H9 (cell line): ENCODE results near the gene ATP13A3. TPM values are rescaled to one million over a fixed set of nuclear protein-coding genes. Genes with fewer than 3 reads are reported as not detected.

ENCODE experiments used
- DNase-seq: peaks from one replicate; pipeline ENCODE4 v3.0.0-alpha.2; 2017
- H2AFZ ChIP-seq: one replicate; pipeline ENCODE4 v1.6.1; 2013; ENCODE audit warnings: mild to moderate bottlenecking, low read length, control low read depth, moderate library complexity
- H2AK5ac ChIP-seq: 2 replicates; pipeline ENCODE4 v1.6.1; 2013; ENCODE audit warnings: low read length, control low read depth, mixed read lengths; ENCODE audit not compliant: insufficient read length
- H2BK120ac ChIP-seq: one replicate; pipeline ENCODE4 v1.6.1; 2013; ENCODE audit warnings: low read depth, mild to moderate bottlenecking, low read length, control low read depth, inconsistent platforms; ENCODE audit not compliant: poor library complexity, severe bottlenecking
- H2BK12ac ChIP-seq: 2 replicates; pipeline ENCODE4 v1.6.1; 2013; ENCODE audit warnings: low read length, control low read depth, mixed read lengths, low read depth; ENCODE audit not compliant: insufficient read length
- H2BK15ac ChIP-seq: 2 replicates; pipeline ENCODE4 v1.6.1; 2013; ENCODE audit warnings: low read depth, low read length, control low read depth
- H2BK20ac ChIP-seq: one replicate; pipeline ENCODE4 v1.6.1; 2013; ENCODE audit warnings: low read depth, mild to moderate bottlenecking, low read length, control low read depth, inconsistent platforms; ENCODE audit not compliant: poor library complexity, severe bottlenecking
- H2BK5ac ChIP-seq: 2 replicates; pipeline ENCODE4 v1.6.1; 2013; ENCODE audit warnings: low read length, control low read depth, mixed read lengths; ENCODE audit not compliant: insufficient read length
- H3K14ac ChIP-seq: 2 replicates; pipeline ENCODE4 v1.6.1; 2013; ENCODE audit warnings: low read length, control low read depth; ENCODE audit not compliant: insufficient read depth
- H3K18ac ChIP-seq: 2 replicates; pipeline ENCODE4 v1.6.1; 2013; ENCODE audit warnings: low read depth, mild to moderate bottlenecking, mixed read lengths, low read length, control low read depth; ENCODE audit not compliant: insufficient read length
- H3K23ac ChIP-seq: 2 replicates; pipeline ENCODE4 v1.6.1; 2013; ENCODE audit warnings: low read length, control low read depth, mixed read lengths, low read depth; ENCODE audit not compliant: insufficient read length
- H3K23me2 ChIP-seq: 2 replicates; pipeline ENCODE4 v1.6.1; 2013; ENCODE audit warnings: low read depth, mild to moderate bottlenecking, mixed read lengths, low read length, control low read depth; ENCODE audit not compliant: insufficient read length, poor library complexity, severe bottlenecking
- H3K27ac ChIP-seq: 2 replicates; pipeline ENCODE4 v1.5.1; 2013; ENCODE audit warnings: low read length, control low read depth, mixed read lengths, low read depth; ENCODE audit not compliant: insufficient read length
- H3K27me3 ChIP-seq: 2 replicates; pipeline ENCODE4 v1.6.1; 2013; ENCODE audit warnings: low read length, control low read depth, inconsistent platforms; ENCODE audit not compliant: insufficient read depth
- H3K4ac ChIP-seq: 2 replicates; pipeline ENCODE4 v1.6.1; 2013; ENCODE audit warnings: low read depth, mild to moderate bottlenecking, control low read depth, inconsistent platforms, low read length, moderate library complexity
- H3K4me1 ChIP-seq: 2 replicates; pipeline ENCODE4 v1.6.1; 2013; ENCODE audit warnings: low read length, control low read depth, inconsistent platforms; ENCODE audit not compliant: insufficient read depth
- H3K4me2 ChIP-seq: 2 replicates; pipeline ENCODE4 v1.6.1; 2013; ENCODE audit warnings: low read length, control low read depth, mixed read lengths; ENCODE audit not compliant: insufficient read length, insufficient read depth
- H3K56ac ChIP-seq: 2 replicates; pipeline ENCODE4 v1.6.1; 2013; ENCODE audit warnings: low read depth, mild to moderate bottlenecking, mixed read lengths, low read length, control low read depth; ENCODE audit not compliant: insufficient read length
- H3K79me1 ChIP-seq: 2 replicates; pipeline ENCODE4 v1.6.1; 2013; ENCODE audit warnings: low read depth, mild to moderate bottlenecking, moderate library complexity, low read length, control low read depth, inconsistent platforms; ENCODE audit not compliant: insufficient read depth, poor library complexity, severe bottlenecking
- H3K79me2 ChIP-seq: 2 replicates; pipeline ENCODE4 v1.6.1; 2013; ENCODE audit warnings: low read length, control low read depth, inconsistent platforms; ENCODE audit not compliant: insufficient read depth
- H3K9ac ChIP-seq: 2 replicates; pipeline ENCODE4 v1.6.1; 2013; ENCODE audit warnings: low read length, control low read depth, mixed read lengths; ENCODE audit not compliant: insufficient read length; ENCODE audit errors: extremely low read depth
- H3K9me3 ChIP-seq: one replicate; pipeline ENCODE4 v1.6.1; 2013; ENCODE audit warnings: low read depth, low read length, inconsistent platforms; ENCODE audit not compliant: control insufficient read depth
- H3T11ph ChIP-seq: one replicate; pipeline ENCODE4 v1.6.1; 2013; ENCODE audit warnings: mild to moderate bottlenecking, low read length, control low read depth, inconsistent platforms
- H4K20me1 ChIP-seq: one replicate; pipeline ENCODE4 v1.6.1; 2013; ENCODE audit not compliant: control insufficient read depth, insufficient read length, insufficient read depth
- H4K5ac ChIP-seq: 2 replicates; pipeline ENCODE4 v1.6.1; 2013; ENCODE audit warnings: low read depth, mild to moderate bottlenecking, mixed read lengths, low read length, control low read depth; ENCODE audit not compliant: insufficient read length
- H4K8ac ChIP-seq: replicated peaks from 2 replicates; pipeline ENCODE4 v1.6.1; 2013; ENCODE audit warnings: low read length, control low read depth, mixed read lengths, low read depth; ENCODE audit not compliant: insufficient read length
- H4K91ac ChIP-seq: 2 replicates; pipeline ENCODE4 v1.6.1; 2013; ENCODE audit warnings: low read depth, mild to moderate bottlenecking, moderate library complexity, mixed read lengths, low read length, control low read depth; ENCODE audit not compliant: insufficient read length
- H3K27ac Mint-ChIP-seq, 3 experiments: 2 replicates in 2 of 3; 3 replicates in 1 of 3; pipeline ENCODE4 v1.8.0; 2020 to 2021; ENCODE audit warnings: mixed read lengths in 3 of 3, mild to moderate bottlenecking in 1 of 3, moderate library complexity in 1 of 3
- H3K27me3 Mint-ChIP-seq: 2 replicates; pipeline ENCODE4 v1.8.0; 2021; ENCODE audit warnings: low read depth, mild to moderate bottlenecking, moderate library complexity, mixed read lengths
- H3K36me3 Mint-ChIP-seq, 3 experiments: 2 replicates in 2 of 3; 3 replicates in 1 of 3; pipeline ENCODE4 v1.8.0; 2020 to 2021; ENCODE audit warnings: low read depth in 3 of 3, mixed read lengths in 3 of 3; ENCODE audit not compliant: insufficient read depth in 1 of 3
- H3K4me1 Mint-ChIP-seq, 2 experiments: 2 replicates each; pipeline ENCODE4 v1.8.0; 2020; ENCODE audit warnings: mixed read lengths in 2 of 2
- H3K4me3 Mint-ChIP-seq, 2 experiments: 2 replicates in 1 of 2; 3 replicates in 1 of 2; pipeline ENCODE4 v1.8.0; 2020 to 2021; ENCODE audit warnings: mild to moderate bottlenecking in 2 of 2, mixed read lengths in 2 of 2, moderate library complexity in 1 of 2
- H3K9me3 Mint-ChIP-seq, 2 experiments: 2 replicates in 1 of 2; 3 replicates in 1 of 2; pipeline ENCODE4 v1.8.0; 2020; ENCODE audit warnings: mild to moderate bottlenecking in 2 of 2, mixed read lengths in 2 of 2, moderate library complexity in 1 of 2
- WGBS: extraction: QIAGEN DNeasy Blood & Tissue Kit; methylation state at CpG from one replicate; pipeline ENCODE4 v1.1.7; 2013; ENCODE audit warnings: missing lambda C conversion rate, low lambda C conversion rate, mixed read lengths; ENCODE audit not compliant: insufficient read length; ENCODE audit errors: extremely low coverage; 5-methylcytosine and 5-hydroxymethylcytosine counted together
- total RNA-seq: library from RNA; stranded (reverse); gene quantifications from 2 replicates; pipeline ENCODE4 v1.2.1, GENCODE V29; 2021
- TF ChIP-seq, protein P1 (sequence below): fragments of 200-600 bp; sonication (generic); conservative IDR thresholded peaks from 3 replicates; pipeline ENCODE4 v1.8.0; 2021; ENCODE audit warnings: antibody characterized with exemption, mild to moderate bottlenecking

The ATP13A3 gene
- total RNA-seq, 1 experiment from 2014 or later, result 78.5 TPM

DNA sequence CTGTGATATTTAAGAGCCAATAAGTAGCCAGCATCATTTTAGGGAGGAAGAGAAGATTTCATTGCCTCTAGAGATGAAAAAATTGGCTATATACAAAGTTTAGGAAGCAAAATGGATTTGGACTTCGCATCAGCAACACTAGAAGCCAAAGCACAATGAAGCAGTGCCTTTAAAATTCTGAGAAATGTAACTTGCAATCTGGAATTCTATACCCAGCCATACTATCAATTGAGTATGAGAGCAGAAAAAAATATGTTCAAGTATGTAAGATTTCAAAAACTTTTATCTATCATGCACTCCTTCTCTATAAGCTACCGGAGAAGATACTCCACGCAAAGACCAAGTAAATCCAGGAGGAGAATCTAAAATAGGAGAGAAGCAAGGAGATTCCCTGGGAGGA, 47.4 kb upstream of the ATP13A3 start:
- Histone ChIP-seq H4K8ac (no peak overlapping the region), H3K4me2 (no peak overlapping the region), H2AFZ (no peak overlapping the region), H3K23me2 (no peaks in the 10 kb centered on the region), H3K9ac (no peak overlapping the region), H3T11ph (no peak overlapping the region), H3K79me1 (no peaks in the 10 kb centered on the region), H2AK5ac (no peak overlapping the region), H3K4me1 (no peaks in the 10 kb centered on the region), H3K9me3 (no peaks in the 10 kb centered on the region), H3K79me2 (no peaks in the 10 kb centered on the region), H3K56ac (no peak overlapping the region), H2BK15ac (no peak overlapping the region), H4K91ac (no peak overlapping the region), H3K27ac (no peak overlapping the region), H3K27me3 (no peaks in the 10 kb centered on the region), H3K23ac (no peak overlapping the region), H2BK5ac (no peak overlapping the region), H2BK120ac (no peak overlapping the region), H3K18ac (no peak overlapping the region), H4K5ac (no peak overlapping the region), H3K14ac (no peak overlapping the region), H2BK12ac (no peak overlapping the region), H2BK20ac (no peak overlapping the region), H4K20me1 (no peaks in the 10 kb centered on the region), H3K4ac (no peak overlapping the region)
- no peak overlapping the region for H3K27ac Mint-ChIP-seq
- no peaks in the 10 kb centered on the region for H3K4me1 Mint-ChIP-seq
- peaks cover 0 to 5% (median 3%) of the 10 kb centered on the region in 3 experiments; a peak in 3 of 7 replicates for H3K36me3 Mint-ChIP-seq
- no peaks in the 10 kb centered on the region; the same call in none of the 2 replicates for H3K27me3 Mint-ChIP-seq
- H3K4me3 Mint-ChIP-seq, result no peak overlapping the region
- no CpG with 5 or more reads among the region's 3 CpGs for WGBS
- peaks cover 4 to 8% of the 10 kb centered on the region in 2 experiments; a peak in 2 of 5 replicates for H3K9me3 Mint-ChIP-seq
- no peak for DNase-seq
- TF ChIP-seq, protein P1, sequence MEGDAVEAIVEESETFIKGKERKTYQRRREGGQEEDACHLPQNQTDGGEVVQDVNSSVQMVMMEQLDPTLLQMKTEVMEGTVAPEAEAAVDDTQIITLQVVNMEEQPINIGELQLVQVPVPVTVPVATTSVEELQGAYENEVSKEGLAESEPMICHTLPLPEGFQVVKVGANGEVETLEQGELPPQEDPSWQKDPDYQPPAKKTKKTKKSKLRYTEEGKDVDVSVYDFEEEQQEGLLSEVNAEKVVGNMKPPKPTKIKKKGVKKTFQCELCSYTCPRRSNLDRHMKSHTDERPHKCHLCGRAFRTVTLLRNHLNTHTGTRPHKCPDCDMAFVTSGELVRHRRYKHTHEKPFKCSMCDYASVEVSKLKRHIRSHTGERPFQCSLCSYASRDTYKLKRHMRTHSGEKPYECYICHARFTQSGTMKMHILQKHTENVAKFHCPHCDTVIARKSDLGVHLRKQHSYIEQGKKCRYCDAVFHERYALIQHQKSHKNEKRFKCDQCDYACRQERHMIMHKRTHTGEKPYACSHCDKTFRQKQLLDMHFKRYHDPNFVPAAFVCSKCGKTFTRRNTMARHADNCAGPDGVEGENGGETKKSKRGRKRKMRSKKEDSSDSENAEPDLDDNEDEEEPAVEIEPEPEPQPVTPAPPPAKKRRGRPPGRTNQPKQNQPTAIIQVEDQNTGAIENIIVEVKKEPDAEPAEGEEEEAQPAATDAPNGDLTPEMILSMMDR, result no peak
